ENCODE data around the gene TM9SF1. TPM values are rescaled to one million over a fixed set of nuclear protein-coding genes. Genes with fewer than 3 reads are reported as not detected.

Gene TM9SF1
- total and polyA plus RNA-seq, 10 of the 15 experiments (the other 5 are each of a cell fraction or from before 2014, with no cell fraction given) = 7.2 to 39.2 (median 17.6) TPM

DNA sequence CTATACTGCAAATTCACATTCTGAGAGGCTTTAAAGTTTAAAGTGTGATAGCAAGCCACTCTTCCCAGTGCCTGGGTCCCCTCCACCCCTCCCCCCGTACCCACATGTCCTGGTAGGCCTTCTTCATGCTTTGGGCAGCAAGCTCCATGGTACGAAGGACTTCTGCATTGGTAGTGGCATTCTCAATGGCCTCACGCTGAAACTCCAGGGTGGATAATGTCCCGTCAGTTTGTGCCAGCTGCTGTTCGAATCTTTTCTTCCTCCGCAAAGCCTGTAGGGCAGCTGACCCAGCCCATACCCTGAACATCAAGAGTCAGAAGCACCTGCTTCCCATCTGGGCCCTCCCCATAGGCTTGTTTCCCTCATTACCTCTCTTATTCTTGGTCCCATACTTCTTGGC lies 16.1 kb upstream of the TM9SF1 start:
- H3K9ac ChIP-seq (ENCODE audit: control insufficient read depth, insufficient read depth, low read length) = no peak overlapping the region
- 0 out of 2 replicates have a peak, but pooled peaks have one; percentile 20 for TF ChIP-seq POLR2A (IDR thresholded peaks at IDR 0.05; ENCODE audit: low read depth, low read length)
- no peak for TF ChIP-seq ESRRA (IDR thresholded peaks at IDR 0.05; ENCODE audit: low read length)
- peaks cover 3 to 36% of the 10 kb centered on the region in 2 experiments; a peak in 3 of 4 replicates for H3K36me3 ChIP-seq (ENCODE audit: control insufficient read depth in 2 of 2, insufficient read depth in 2 of 2, low read length in 1 of 2)
- ATAC-seq = no peak
- BruUV-seq (replicated peaks) = no TSS peak
- 0 out of 2 replicates have a peak, but pooled peaks cover 3% of the 10 kb centered on the region for H4K20me1 ChIP-seq (ENCODE audit: control insufficient read depth, insufficient read depth)
- DNase-seq (ENCODE audit: low read depth, low spot score) = no peak
- CTCF ChIA-PET = interaction anchor here (1.0 to 6.3 kb wide), 6 partner anchors 10 to 220 kb away, joined by 3 to 54 read pairs (median 4); partner anchors contain the start of genes IRF9, TINF2 and TM9SF1
- intact Hi-C loops (cut with micrococcal nuclease; ENCODE audit: unreplicated experiment) (loop anchor here (10.0 kb wide), 1 partner anchor 197 kb away; no protein-coding TSS in a partner anchor), in situ Hi-C loops (cut with MboI) (no loop called here)
- POLR2A ChIA-PET = interaction anchor here (0.8 to 4.3 kb wide), 8 partner anchors 12 to 97 kb away, joined by 3 to 50 read pairs (median 5); partner anchors contain the start of genes DCAF11, IPO4, IRF9 and TM9SF1
- no peak overlapping the region; the same call in 1 of the 2 replicates for H3K4me2 ChIP-seq (ENCODE audit: control insufficient read depth, insufficient read depth)
- H3K27ac ChIP-seq (ENCODE audit: control insufficient read depth, insufficient read depth) = no peak overlapping the region
- no peak for FAIRE-seq
- H3K4me3 ChIP-seq = no peak overlapping the region
- RAD21 ChIA-PET (ENCODE audit: unreplicated experiment) = interaction anchor here (0.9 to 1.8 kb wide), 2 partner anchors 86 to 155 kb away, joined by 4 to 5 read pairs; no protein-coding TSS in a partner anchor
- H3K79me2 ChIP-seq (ENCODE audit: control insufficient read depth, insufficient read depth, low read length) = peaks cover 19% of the 10 kb centered on the region
- SMC1A ChIA-PET (ENCODE audit: uncharacterized antibody, unreplicated experiment) = interaction anchor here (1.0 to 1.7 kb wide), 4 partner anchors 17 to 62 kb away, joined by 3 to 5 read pairs (median 3); partner anchors contain the start of gene TINF2
- H2AFZ ChIP-seq (ENCODE audit: control insufficient read depth, low read depth, low read length) = no peak overlapping the region
- H3K4me1 ChIP-seq (ENCODE audit: control insufficient read depth, insufficient read depth, low read length) = peaks cover 15% of the 10 kb centered on the region
- H3K9me3 ChIP-seq (replicated peaks; ENCODE audit: control insufficient read depth, insufficient read depth, low read length) = no peaks in the 10 kb centered on the region
- H3K27me3 ChIP-seq (replicated peaks in 1 of 2; ENCODE audit: control insufficient read depth in 2 of 2, insufficient read depth in 2 of 2, low read length in 1 of 2) = no peaks in the 10 kb centered on the region
- 95% methylated on average over 6 of the region's 6 CpGs for WGBS (ENCODE audit: insufficient coverage, insufficient replicate concordance, low lambda C conversion rate, missing lambda C conversion rate)

DNA sequence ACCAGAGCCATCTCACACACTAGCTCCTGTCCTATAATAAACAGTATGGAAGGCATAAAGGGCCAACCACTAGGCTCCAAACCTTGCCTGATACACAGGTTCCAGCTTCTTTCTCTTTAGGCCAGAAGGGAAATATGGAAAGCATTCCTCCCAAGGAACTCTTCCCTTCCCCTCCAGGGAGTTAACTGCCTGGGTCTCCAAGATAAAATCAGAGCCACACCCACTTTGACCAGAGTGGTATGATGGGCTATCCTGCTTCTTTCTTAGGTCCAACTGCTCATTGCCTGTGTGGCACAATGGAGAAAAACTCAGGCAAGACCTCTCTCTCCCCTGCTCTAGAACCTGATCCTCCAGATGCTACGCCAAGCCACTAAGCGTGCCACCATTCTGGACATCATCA lies 12.4 kb upstream of the TM9SF1 start:
- Histone ChIP-seq H4K20me1 (ENCODE audit: control insufficient read depth, insufficient read depth) (0 out of 2 replicates have a peak, but pooled peaks cover 3% of the 10 kb centered on the region), H3K4me3 (no peak overlapping the region), H3K36me3 (ENCODE audit: control insufficient read depth in 2 of 2, insufficient read depth in 2 of 2, low read length in 1 of 2) (peaks cover 3 to 36% of the 10 kb centered on the region in 2 experiments; a peak in 3 of 4 replicates), H3K27ac (ENCODE audit: control insufficient read depth, insufficient read depth) (no peak overlapping the region), H3K4me1 (ENCODE audit: control insufficient read depth, insufficient read depth, low read length) (peaks cover 3% of the 10 kb centered on the region), H3K4me2 (ENCODE audit: control insufficient read depth, insufficient read depth) (no peak overlapping the region), H3K9me3 (replicated peaks; ENCODE audit: control insufficient read depth, insufficient read depth, low read length) (peaks cover 3% of the 10 kb centered on the region; the same call in 2 of the 3 replicates), H3K9ac (ENCODE audit: control insufficient read depth, insufficient read depth, low read length) (no peak overlapping the region), H3K27me3 (replicated peaks in 1 of 2; ENCODE audit: control insufficient read depth in 2 of 2, insufficient read depth in 2 of 2, low read length in 1 of 2) (no peaks in the 10 kb centered on the region), H3K79me2 (ENCODE audit: control insufficient read depth, insufficient read depth, low read length) (peaks cover 14% of the 10 kb centered on the region), H2AFZ (ENCODE audit: control insufficient read depth, low read depth, low read length) (no peak overlapping the region)
- BruUV-seq (replicated peaks) = no TSS peak
- ChIA-PET POLR2A (interaction anchor here (1.0 to 1.6 kb wide), 3 partner anchors 12 to 60 kb away, joined by 3 to 11 read pairs (median 4); partner anchors contain the start of genes RNF31 and TM9SF1), SMC1A (ENCODE audit: uncharacterized antibody, unreplicated experiment) (no interaction called here), CTCF (interaction anchor here (1.0 kb wide), 1 partner anchor 90 kb away, joined by 3 read pairs; no protein-coding TSS in a partner anchor), RAD21 (ENCODE audit: unreplicated experiment) (no interaction called here)
- no peak for FAIRE-seq
- in situ Hi-C loops (cut with MboI) (no loop called here), intact Hi-C loops (cut with micrococcal nuclease; ENCODE audit: unreplicated experiment) (no loop called here)
- DNase-seq (ENCODE audit: low read depth, low spot score) = no peak
- 100% methylated on average over 2 of the region's 2 CpGs for WGBS (ENCODE audit: insufficient coverage, insufficient replicate concordance, low lambda C conversion rate, missing lambda C conversion rate)
- TF ChIP-seq, protein P1, sequence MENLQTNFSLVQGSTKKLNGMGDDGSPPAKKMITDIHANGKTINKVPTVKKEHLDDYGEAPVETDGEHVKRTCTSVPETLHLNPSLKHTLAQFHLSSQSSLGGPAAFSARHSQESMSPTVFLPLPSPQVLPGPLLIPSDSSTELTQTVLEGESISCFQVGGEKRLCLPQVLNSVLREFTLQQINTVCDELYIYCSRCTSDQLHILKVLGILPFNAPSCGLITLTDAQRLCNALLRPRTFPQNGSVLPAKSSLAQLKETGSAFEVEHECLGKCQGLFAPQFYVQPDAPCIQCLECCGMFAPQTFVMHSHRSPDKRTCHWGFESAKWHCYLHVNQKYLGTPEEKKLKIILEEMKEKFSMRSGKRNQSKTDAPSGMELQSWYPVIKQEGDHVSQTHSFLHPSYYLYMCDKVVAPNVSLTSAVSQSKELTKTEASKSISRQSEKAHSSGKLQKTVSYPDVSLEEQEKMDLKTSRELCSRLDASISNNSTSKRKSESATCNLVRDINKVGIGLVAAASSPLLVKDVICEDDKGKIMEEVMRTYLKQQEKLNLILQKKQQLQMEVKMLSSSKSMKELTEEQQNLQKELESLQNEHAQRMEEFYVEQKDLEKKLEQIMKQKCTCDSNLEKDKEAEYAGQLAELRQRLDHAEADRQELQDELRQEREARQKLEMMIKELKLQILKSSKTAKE (IDR thresholded peaks at IDR 0.05; ENCODE audit: low read depth, poor library complexity, severe bottlenecking) = no peak
- 0 out of 2 replicates have a peak, but pooled peaks have one; percentile 15 for TF ChIP-seq POLR2AphosphoS5 (IDR thresholded peaks at IDR 0.05; ENCODE audit: low read length)
- no peak for ATAC-seq

Measured in GM12878 (cell line).